Thyroid gland (tissue), 4 donors: ENCODE results near the gene EYA3.

Experiments used
- POLR2A ChIP-seq, 2 donors: fragments of 450-650 bp; IDR thresholded peaks; one replicate each; pipeline ENCODE4 v1.6.1; 2017; ENCODE audit warnings: antibody characterized with exemption in 2 of 2, mild to moderate bottlenecking in 2 of 2, moderate library complexity in 1 of 2
- TF ChIP-seq, protein P1 (sequence below), 6 experiments: fragments of 200-600 bp in 3 of 6; fragments of 450-650 bp in 3 of 6; sonication (generic) in 3 of 6; IDR thresholded peaks; one replicate each; pipeline ENCODE4 v1.5.1; 2016 to 2019; ENCODE audit warnings: antibody characterized with exemption in 6 of 6, mild to moderate bottlenecking in 2 of 6, inconsistent platforms in 1 of 6, moderate library complexity in 1 of 6

DNA sequence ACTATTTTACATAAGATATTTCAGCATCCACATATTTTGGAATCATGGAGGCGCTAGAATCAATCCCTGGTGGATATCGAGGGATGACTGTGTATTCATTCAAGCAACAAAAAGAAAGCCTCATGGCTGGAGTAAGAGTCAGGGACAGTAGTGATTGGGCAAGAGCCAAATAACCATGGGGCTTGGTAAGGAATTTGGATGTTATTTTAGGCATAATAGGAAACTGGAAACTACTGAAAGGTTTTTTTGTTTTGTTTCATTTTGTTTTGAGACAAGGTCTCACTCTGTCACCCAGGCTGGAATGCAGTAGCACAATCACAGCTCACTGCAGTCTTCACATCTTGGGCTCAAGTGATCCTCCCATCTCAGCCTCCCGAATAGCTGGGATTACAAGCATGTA is 33.8 kb upstream of the EYA3 start:
- TF ChIP-seq, protein P1, sequence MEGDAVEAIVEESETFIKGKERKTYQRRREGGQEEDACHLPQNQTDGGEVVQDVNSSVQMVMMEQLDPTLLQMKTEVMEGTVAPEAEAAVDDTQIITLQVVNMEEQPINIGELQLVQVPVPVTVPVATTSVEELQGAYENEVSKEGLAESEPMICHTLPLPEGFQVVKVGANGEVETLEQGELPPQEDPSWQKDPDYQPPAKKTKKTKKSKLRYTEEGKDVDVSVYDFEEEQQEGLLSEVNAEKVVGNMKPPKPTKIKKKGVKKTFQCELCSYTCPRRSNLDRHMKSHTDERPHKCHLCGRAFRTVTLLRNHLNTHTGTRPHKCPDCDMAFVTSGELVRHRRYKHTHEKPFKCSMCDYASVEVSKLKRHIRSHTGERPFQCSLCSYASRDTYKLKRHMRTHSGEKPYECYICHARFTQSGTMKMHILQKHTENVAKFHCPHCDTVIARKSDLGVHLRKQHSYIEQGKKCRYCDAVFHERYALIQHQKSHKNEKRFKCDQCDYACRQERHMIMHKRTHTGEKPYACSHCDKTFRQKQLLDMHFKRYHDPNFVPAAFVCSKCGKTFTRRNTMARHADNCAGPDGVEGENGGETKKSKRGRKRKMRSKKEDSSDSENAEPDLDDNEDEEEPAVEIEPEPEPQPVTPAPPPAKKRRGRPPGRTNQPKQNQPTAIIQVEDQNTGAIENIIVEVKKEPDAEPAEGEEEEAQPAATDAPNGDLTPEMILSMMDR (IDR thresholded peaks at IDR 0.05): peak in 1 of 6 experiments; percentile 2
- TF ChIP-seq POLR2A (IDR thresholded peaks at IDR 0.05): no peak
